Inflammatory macrophage (primary cell): ENCODE data around the gene TBC1D13.
"Not testable (repeated sequence)": the region's sequence is repeated elsewhere in the genome, so short reads cannot be mapped to it uniquely, and the experiment has no call there.

Source experiments
- DNase-seq, 2 donors: peaks; one replicate each; pipeline ENCODE4 v3.0.0-alpha.2; 2020 to 2022

Gene TBC1D13

DNA sequence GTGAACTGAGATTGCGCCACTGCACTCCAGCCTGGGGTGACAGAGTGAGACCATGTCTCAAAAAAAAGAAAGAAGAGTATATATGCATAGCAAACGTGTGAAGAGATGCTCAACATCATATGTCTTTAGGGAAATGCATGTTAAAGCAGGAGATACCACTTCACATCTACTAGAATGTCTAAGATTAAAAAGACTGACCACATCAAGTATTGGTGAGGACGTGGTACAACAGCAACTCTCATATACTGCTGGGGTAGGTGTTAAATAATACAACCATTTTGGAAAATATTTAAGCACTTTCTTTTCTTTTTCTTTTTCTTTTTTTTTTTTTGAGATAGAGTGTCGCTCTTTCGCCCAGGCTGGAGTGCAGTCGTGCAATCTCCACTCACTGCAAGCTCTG lies 1.6 kb upstream of the TBC1D13 start:
- no peak for DNase-seq

DNA sequence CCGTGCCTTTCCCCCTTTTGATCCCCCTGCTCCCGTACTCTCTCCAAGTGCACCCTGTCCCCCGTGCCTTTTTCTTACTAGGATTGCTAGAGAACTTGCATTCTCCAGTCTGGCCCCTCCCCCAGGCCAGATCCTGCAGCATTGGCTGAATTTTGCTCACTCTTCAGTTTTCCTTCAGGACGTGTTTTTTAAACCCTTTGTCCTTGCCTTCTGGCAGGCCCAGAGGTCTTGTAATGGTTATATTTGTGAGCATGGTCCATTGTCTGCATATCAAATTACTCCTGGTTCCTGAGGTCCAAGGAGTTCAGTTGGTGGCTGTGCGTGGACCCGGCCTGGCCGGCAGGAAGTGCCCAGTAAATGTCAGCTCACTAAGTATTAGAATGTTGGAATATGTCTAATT lies 606 bp downstream of the TBC1D13 start:
- DNase-seq = peak in 1 of 2 donors; percentile 13

DNA sequence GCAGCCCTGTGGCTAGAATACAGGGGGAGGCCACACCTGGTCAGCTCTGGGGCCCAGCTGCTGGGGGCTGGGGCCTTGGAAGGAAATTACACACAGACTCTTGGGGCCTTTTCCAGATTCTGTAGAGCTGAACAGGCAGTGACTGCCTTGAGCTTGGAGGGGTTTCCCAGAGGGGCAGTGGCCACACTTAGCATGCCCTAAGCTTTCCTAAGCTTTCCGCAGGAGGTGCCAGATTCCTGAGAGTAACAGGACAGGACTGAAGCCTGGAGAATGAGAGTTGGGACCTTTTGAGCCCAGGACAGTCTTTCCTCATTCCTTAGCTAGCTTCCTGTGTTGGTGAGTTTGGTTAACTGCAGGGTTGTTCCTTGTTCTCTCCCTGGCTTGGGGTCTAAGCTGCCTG lies 1.4 kb downstream of the TBC1D13 start:
- DNase-seq = no peak

DNA sequence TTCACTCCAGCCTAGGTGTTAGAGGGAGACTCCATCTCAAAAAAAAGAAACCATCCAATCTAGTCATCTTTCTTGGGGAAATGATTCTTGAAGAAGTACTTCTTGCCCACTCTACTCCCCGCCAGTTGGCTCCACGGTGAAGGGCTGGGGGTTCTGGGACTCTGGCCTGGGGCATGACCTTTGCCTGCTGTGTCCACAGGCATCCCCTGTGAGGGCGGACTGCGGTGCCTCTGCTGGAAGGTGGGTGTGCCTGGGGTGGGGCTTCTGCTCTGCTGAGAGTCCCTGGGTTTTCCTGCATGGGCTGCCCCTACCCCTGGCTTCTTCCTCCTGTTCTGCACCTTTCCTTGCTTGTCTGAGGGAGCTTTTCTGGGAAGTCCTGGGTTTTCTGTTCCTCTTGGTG lies 3.5 kb downstream of the TBC1D13 start:
- DNase-seq = no peak

DNA sequence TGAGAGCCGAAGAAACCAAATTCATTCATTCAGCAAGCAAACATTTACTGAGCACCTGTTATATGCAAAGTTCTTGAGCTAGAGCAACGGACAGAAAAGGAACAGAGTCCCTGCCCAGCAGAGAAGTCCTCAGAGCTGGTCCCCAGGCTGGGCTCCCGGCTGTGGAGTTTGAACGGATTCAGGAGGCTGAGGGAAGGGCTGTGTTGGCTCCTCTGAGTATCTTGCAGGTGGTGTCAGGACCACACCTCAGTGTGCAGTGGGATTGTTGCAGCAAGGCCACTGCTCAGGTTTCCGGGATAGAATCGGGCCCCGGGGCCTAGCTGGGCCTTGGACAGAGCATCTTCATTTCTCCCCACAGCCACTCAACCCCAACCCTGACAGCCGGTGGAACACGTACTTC lies 5.1 kb downstream of the TBC1D13 start:
- DNase-seq = no peak

DNA sequence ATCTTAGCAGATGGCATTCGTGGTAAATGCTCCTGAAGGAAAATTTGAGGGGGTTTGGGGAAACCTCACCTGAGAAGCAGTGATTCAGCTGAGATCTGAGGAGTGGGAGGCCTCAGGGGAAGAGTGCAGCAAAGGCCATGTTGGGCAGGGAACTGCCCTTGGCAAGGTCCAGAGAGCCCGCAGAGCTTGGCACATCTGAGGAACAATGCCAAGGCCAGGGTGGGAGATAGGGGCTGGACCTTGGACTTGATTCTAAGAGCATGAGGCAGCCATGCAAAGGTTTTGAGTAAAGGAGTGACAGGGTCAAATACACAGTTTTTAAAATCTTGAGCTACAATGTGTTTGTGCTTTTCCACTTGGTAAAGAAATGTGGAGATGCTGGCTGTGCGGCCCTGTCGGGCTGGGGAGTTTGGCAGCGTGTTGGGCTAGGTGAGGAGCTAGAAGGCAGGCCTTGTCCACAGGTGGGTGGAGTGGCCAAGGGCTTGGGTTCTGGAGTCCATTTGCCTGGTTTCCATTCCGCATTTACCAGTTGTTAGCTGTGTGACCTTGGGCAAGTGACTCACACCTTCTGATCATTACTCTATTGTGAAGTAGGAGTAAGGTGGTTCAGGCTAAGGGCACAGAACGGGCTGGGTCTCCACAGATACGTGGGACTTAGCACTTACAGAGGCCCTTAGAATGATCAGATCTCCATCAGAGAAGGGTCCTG lies 6.1 kb downstream of the TBC1D13 start:
- DNase-seq = no peak

DNA sequence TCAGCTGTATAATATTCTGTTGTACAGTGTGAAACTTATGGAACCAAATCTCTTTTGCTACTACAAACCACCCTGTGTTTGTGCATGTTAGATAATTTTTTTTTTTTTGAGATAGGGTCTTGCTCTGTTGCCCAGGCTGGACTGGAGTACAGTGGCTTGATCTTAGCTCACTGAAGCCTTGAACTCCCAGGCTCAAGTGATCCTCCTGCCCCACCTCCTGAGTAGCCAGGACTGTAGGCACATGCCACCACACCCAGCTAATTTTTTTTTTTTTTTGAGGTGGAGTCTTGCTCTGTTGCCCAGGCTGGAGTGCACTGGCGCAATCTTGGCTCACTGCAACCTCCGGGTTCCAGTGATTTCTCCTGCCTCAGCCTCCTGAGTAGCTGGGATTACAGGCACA lies 7.9 kb downstream of the TBC1D13 start:
- DNase-seq = not testable (repeated sequence)

DNA sequence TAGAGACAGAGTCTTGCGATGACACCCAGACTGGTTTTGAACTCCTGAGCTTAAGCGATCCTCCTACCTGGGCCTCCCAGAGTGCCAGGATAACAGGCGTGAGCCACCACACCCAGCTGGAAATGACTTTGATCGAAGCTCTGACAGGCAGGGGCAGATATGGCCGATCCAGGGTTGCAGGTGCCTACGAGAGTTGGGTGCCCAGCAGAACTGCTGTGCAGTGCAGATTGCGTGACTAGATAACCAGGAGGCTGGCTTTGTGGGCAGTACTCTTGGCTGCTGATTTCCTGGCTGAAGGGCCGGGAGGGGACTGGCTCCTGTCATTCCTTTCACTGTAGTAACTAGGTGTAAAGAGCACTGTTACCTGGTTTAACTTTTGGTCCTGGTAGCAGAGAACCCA lies 11.8 kb downstream of the TBC1D13 start:
- no peak for DNase-seq

DNA sequence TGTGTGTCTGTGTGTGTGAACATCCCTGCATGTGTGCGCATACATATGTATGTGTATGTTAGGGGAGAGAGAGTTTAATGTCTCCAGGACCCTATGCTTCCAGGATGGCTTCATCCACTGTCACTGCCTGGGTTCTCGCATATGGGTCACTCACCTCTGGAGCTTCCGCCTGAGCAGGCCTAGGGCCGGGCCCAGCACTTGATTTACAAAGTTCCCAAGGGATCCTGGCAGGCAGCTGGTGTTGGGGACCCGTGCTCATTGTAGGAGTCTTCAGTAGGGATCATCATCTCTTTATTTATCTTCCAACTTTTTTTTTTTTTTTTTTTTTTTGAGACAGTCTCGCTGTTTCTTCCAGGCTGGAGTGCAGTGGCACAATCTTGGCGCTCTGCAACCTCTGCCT lies 13.0 kb downstream of the TBC1D13 start:
- no peak for DNase-seq

DNA sequence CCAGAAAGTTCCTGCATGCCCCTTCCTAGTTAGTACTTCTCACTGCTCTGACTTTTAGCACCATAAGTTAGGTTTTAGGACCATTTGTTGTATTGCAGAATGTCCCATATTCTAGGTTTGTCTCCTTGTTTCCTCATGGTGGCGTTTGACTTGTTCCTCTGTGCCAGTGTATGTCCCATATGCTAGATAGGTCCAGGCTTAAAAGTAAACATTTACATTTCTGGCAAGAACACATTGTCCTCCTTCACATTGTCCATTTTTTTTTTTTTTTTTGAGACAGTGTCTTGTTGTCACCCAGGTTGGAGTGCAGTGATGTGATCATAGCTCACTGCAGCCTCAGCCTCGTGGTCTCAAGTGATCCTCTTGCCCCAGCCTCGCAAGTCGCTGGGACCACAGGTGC lies 15.4 kb downstream of the TBC1D13 start:
- no peak for DNase-seq

DNA sequence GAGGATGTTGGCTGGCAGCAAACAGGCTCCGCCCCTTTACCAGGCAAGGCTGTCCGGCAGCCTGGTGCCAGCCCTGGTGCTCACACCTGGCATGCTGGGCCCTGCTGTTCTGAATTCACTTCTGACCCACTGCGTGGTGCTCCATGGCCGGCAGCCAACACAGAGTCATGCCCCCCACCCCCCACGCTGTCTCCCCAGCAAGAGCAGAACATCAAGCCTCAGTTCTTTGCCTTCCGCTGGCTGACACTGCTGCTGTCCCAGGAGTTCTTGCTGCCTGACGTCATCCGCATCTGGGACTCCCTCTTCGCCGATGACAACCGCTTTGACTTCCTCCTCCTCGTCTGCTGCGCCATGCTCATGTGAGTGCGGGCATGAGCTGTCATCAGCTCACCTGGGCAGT lies 18.6 kb downstream of the TBC1D13 start:
- DNase-seq = no peak

DNA sequence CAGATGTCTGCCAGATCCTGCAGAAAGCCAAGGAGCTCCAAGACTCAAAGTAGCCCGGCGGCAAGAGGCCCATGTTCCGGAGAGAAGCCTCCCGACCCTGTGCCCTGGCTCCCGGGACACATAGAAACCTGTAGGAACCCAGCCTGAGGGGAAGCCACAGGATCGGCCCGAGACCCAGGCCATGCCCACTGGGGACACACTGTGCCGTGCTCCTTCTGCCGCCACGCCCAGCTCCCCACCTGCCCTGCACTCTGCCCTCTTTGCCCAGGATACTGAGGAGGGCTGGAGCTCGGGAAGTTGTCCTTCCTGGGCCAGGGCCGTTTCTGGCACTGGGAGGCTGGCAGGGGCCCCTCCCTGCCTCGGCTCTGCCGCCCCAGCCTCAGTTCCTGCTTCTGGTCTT lies 20.8 kb downstream of the TBC1D13 start:
- DNase-seq = no peak

DNA sequence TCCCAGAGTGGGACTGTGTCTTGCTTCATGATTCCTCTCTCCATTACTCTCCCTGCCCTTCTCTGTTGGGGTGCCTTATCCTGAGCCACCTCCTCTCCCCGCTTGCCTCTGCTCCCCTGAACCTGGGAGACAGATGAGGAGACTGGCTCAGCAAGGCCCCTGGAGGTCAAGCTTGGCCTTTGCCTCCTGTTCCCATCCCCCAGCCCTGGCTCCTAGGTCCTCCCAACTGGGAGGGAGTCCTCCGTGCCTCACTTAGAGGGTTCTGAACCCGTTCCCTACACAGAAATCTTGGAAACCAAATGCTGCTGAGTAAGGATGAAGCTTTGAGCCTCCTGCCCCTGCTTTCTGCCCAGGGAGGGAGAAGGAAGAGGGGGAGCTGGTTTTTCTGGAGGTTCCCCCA lies 21.5 kb downstream of the TBC1D13 start:
- no peak for DNase-seq

DNA sequence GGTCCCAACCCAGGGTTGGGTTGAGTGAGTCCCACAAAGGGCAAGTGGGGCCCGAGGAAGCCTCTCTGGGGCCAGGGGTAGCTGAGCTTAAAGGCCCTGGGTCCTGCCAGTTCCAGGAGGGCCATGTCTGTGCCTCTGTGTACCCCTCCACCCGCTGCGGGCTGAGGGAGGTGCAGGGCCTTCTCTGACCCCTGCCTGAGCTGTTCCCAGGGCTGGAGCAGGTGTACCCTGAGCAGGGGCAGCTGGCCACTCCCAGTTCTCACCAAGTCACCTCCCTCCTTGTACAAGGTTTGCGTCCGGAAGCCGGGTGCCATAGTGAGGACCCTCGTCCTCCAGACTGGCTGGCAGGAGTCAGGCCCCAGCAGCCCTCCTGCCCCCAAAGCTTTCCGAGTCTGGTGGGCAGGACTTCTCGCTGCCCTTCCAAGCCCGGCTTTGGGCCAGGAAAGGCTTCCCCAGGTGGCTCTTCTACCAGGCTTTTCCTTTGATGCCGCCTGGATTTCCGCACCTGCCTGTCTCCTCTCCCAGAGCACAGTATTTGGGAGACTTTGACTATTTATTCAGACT lies 22.1 kb downstream of the TBC1D13 start:
- DNase-seq = no peak

DNA sequence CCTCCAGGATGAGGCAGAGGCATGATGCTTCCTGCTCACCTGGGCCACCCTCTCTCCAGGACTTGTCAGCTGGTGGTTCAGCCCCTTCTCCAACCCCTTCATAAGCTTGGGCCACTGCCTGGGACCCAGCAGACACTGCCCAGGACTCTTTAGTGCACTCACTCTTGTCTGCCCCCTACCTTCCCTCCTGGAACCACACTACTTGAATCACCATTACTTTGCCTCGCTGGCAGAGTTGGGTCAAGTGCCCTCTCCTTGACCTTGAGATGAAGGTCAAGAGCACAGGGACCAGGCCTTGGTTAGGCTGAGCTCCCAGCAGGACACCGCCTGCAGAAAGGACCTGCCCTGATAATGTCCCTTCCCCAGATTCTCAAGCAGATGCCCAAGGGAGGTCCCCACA lies 22.8 kb downstream of the TBC1D13 start:
- DNase-seq = no peak

DNA sequence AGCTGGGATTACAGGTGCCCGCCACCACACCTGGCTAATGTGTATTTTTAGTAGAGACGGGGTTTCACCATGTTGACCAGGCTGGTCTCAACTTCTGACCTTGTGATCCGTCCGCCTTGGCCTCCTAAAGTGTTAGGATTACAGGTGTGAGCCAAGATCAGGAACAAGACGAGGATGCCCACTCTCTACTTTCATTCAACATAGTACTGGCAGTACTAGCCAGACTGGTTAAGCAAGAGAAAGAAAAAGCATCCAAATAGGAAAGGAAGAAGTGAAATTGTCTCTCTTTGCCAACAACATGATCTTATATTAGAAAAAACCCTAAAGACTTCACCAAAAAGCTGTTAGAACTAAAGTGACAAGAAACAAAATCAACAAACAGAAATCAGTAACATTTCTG lies 23.8 kb downstream of the TBC1D13 start:
- DNase-seq = no peak

DNA sequence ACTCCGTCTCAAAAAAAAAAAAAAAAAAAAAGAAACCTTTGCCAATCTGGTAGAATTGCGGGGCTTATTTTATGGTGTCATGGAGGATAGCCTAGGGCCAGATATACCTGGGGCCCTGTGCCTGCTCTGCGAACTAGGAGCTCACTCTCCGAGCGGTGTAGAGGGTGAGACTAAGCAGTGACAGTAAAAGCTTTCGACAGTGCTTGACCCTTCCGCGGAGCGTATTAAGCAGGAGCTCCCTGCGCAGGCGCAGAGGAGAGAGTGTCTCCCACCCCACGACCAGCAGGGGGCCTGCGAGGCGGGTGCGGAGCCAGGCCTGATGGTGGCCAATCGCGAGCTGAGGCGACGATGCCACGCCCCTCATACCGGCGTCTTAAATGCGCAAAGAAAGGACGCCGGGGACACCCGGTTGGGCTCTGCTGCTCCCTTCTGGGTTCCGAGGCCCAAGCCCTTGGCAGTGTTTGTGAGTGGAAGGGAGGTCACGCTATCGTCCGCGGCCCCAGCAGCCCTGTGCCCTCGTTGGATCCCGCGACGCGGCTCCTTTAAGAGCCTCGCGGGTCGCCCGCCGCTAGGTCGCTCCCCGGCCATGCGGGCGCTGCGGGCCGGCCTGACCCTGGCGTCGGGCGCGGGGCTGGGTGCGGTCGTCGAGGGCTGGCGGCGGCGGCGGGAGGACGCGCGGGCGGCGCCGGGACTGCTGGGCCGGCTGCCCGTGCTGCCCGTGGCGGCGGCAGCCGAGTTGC lies 31.2 kb downstream of the TBC1D13 start, which contains the start of gene ENDOG:
TSS of gene ENDOG (plus strand) at position 402 of the 740 bp plus-strand sequence. CDS start at position 587, 185 bp downstream.
- DNase-seq = peak; percentile 98 to 99

DNA sequence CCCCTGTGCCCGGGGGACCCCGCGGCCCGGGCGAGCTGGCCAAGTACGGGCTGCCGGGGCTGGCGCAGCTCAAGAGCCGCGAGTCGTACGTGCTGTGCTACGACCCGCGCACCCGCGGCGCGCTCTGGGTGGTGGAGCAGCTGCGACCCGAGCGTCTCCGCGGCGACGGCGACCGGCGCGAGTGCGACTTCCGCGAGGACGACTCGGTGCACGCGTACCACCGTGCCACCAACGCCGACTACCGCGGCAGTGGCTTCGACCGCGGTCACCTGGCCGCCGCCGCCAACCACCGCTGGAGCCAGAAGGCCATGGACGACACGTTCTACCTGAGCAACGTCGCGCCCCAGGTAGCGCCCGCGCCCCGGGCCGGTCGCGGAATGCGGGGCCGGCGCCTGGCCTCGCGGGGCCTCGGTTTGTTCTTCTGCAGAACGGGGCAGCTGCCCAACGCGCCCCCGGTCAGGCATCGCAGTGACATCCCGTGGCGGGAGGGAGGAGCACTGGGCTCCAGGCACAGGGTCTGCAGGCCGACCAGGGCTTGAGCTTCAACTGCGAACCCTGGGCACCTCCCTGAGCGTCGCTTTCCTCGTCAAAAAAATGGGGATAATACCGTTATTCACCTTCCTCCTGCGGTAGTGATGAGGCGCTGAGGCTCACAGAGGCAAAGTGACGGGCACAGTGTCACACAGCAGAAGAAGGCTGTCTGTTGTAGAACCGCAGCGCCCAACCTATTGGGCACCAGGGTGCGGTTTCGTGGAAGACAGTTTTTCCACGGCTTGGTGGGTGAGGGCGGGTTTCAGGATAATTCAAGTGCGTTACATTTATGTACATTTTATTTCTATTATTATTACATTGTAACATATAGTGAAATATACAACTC lies 32.0 kb downstream of the TBC1D13 start:
- DNase-seq = peak; percentile 5 to 44

DNA sequence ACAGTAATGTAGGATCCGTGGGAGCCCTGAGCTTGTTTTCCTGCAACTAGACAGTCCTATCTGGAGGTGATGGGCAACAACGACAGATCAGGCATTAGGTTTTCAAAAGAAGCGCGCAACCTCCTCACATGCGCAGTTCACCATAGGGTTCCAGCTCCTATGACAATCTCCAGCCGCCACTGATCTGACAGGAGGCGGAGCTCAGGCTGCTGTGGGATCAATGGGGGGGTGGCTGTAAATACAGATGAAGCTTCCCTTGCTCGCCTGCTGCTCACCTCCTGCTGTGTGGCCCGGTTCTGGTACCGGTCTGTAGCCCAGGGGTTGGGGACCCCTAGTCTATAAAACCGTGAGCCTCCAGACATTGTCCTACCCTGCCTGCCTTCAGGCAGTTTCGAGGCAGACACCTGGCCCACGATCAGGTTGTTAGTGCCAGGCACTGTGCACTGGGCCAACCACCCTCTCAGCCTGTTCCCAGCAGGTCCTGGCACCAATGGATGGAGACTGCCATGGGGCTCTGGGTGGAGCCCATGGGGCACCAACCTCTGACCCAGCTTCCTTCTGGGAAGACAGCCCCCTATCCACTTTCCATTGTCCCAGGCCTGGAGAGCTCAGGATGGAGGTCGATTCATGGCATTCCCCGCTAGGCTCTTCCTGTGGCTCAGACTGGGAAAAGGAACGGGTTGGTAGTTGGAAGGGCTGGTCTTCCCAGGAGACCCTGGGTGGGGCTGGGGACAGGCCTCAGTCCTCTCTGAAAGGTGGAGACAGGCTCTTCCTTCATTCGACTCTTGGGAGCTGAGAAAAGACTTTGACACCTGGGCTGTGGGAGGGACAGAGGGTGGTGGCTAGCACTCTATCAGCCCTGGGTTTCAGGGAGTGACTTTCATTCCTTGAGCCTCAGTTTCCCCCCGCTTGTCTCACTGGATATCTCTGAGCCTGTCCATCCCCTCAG lies 32.9 kb downstream of the TBC1D13 start:
- DNase-seq = no peak

DNA sequence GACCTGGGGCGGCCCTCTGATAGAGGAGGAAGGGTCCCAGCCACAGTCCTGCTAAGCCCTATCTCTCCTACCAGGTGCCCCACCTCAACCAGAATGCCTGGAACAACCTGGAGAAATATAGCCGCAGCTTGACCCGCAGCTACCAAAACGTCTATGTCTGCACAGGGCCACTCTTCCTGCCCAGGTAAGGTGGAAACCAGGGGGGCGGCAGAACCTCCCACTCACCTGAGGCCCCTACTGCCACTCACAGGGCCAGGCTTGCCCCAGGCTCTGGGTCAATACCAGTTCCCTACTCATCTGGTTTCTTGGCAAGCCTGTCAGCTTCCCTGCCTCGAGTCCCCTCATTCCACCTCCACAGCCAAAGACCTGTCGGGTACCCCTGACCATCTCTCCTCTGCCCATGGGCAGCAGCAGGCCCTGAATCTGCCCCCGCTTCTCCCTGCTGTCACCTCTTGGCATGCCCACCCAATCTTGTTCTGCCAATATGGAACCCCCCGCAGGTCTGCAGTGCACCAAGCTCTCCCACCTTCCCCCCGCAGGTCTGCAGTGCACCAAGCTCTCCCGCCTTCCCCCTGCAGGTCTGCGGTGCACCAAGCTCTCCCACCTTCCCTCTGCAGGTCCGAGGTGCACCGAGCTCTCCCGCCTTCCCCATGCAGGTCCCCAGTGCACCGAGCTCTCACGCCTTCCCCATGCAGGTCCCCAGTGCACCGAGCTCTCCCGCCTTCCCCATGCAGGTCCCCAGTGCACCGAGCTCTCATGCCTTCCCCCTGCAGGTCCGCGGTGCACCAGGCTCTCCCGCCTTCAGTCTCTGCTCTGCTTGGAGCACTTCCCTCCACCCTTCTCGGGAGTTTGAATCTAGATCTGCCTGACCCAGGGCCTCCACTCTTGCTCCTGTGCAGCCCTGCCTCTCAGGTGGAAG lies 33.9 kb downstream of the TBC1D13 start:
- DNase-seq = no peak
